Activated CD8-positive, alpha-beta memory T cell treated with anti-CD3 and anti-CD28 coated beads for 1 hour (primary cell): ENCODE results near the gene SLC25A39.

Experiments
- DNase-seq, 2 donors: peaks; one replicate each; pipeline ENCODE4 v3.0.0-alpha.2; 2020; ENCODE audit warnings: low read depth in 1 of 2; ENCODE audit errors: extremely low read depth in 1 of 2

The SLC25A39 gene

DNA sequence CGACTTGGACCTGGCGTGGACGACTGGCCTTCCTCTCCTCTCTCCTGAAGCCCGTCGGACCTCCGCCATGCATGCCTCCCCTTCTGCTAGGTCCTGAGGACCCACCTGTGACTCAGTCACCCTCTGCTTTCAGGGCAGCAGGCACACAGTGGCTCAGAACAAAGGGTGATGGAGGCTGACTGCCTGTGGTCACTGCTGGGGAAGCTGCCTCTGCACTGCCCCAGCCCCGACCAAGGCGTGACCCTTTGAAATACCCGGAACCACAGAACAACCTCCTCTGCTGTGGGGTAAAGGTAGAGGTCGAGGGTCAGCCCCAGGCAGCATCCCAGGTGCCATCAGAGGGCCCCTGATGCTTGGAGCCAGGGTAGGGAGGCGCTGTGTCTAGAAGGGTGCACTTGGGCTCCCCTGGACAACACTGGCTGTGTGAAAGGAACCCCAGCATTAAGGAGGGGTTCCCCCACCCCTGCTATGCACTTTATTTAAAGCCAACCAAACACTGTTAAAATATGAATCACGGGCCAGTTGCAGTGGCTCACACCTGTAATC is 44.2 kb downstream of the SLC25A39 start:
- DNase-seq, result no peak

DNA sequence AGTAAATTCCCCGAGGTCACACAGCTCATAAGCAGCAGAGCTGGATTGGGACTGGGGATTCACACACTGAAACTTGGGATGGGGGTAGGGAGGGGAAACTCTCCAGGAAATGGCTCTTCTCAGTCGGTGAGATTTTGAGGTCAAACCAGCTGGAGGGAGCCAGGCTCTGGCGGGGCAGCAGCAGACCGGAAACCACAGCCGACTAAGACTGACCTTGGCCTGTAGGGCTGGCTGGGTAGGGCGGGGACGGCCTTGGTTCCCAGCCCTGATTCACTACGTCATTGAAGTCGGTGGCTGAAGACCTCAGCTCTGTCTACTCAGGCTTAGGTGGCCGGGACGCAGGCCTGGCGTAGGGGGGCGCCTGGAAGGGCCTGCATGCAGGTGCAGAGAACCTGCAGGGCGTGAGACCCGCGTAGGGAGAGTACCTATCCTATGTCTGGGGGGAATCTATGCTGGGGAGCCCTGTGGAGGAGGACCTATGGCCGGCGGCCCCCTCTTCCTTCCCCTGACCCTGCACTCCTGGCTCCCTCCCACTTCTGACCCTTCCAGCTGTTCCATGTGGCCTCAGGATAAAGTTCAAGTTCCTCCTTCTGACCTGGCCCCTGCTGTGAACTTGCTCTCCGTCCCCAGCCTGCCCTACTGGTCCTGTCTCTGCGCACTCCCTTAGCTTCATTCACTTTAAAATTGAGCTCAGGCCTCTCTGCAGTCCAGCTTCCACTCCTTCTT is 44.8 kb downstream of the SLC25A39 start:
- DNase-seq, result no peak

DNA sequence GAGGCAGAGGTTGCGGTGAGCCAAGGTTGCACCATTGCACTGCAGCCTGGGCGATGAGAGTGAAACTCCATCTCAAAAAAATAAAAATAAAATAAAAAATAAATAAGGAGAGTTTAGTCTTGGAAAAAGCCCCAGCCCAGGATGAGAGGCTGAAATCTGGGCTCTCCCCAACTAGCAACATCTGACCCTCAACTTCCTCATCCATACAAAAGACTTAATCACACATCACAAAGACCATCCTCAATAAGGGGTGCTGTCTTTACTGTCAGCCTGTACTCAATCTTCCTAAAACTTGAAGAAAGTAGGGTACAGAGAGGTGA is 45.3 kb downstream of the SLC25A39 start:
- DNase-seq, result no peak

DNA sequence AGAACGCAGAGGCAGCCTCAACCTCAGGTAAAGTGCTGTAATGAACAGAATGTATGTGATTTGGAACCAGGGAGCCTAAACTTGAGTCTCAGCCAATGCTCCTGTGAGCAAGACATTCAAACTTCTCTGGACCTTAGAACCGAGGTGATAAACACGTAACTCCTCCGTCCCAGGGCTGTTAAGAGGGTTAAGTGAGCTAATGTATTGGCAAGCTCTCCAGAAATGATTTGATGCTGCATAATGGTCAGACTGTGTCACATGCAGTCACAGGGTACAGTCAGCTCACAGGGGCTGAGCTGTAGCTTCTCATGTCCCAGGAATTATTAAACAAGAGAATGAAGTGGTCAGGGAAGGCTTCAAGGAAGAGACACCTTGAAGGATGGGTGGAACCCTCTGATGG is 46.6 kb downstream of the SLC25A39 start:
- no peak for DNase-seq

DNA sequence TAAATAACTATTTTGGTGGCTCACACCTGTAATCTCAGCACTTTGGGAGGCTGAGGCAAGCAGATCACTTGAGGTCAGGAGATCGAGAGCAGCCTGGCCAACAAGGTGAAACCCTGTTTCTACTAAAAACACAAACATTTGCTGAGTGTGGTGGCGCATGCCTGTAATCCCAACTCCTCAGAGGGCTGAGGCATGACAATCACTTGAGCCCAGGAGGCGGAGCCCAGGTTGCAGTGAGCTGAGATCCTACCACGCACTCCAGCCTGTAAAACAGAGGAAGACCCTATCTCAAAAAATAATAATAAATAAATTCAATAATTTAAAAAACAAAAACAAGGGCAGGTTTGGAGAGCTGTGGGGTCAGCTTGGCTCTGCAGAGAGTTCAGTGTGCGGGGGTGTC is 51.0 kb downstream of the SLC25A39 start:
- DNase-seq, result no peak

DNA sequence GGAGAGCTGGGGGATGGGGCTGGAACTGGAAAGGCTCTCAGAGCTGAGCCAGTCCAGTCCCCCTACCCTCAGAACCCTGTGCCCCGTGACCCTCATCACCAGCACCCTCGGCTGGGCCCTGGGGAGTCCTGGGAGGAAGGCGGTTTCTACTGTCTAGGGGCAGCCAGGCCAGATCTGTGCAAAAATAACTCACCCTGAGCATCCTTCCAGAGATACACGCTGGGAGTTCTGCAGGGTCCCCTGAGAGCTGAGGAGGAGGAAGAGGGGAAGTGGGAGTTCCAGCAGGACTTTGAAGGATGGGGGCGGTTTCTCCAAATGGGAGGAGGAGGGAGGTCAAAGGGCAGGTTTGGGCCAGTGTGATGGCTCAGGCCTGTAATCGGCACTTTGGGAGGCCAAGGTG is 51.7 kb downstream of the SLC25A39 start:
- DNase-seq, result no peak

DNA sequence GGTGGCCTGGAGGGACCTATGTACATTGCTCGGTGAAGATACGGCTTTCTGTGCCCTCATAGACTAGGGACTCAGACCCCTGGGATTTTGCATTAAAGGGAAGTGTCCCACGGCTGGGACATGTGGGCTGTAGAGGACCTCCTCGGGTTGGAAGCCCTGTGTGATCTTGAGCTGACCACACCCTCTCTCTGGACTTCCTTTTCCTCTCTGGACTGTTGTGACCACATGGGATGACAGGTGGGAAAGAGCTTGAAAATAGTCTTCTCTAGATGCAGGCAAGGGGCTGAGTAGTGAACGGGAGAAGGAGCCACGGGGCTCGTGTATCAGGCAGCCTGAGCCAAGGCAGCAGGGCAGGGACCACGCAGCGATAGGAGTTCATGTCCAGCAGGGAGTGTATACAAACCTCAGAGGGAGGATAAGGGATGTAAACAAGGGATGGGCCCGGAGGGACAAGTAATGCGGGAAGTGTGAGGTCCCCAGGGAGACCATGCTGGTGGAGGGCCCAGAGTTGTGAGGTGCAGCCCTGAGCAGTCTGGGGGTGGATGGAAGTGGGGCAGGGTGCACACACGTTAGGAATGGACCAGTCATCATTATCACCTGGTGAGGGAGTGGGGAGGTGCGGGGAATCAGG is 52.2 kb downstream of the SLC25A39 start:
- no peak for DNase-seq
